ENCODE measurements around the gene GALNT17.

Gene GALNT17

DNA sequence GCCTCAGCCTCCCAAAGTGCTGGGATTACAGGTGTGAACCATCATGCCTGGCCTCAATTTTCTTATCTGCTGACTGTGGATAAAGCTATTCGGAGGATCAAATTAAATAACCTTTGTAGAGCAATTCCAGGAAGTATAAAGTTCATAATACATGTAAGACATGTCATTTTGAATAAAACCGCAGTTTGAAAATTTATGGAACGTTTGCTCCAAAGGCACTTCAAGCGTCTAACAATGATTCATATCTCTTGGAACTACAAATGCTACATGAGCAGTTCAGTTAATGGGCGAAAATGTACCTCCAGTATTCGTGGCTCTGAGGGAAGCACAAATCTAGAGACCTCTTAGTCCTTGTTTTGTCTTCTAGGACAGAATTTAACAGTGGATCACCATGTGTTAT lies 190.3 kb downstream of the GALNT17 start:
- H3K4me3 ChIP-seq (ENCODE audit: low read length) = no peak overlapping the region
- no peak overlapping the region for H2AFZ ChIP-seq (ENCODE audit: low read depth, low read length)
- no peaks in the 10 kb centered on the region for H3K27me3 ChIP-seq (ENCODE audit: insufficient read depth, low read length)
- H3K9me3 ChIP-seq (ENCODE audit: low read length) = peaks cover 10% of the 10 kb centered on the region
- peaks cover 27% of the 10 kb centered on the region for H3K4me1 ChIP-seq (ENCODE audit: insufficient read depth, low read length)
- no peaks in the 10 kb centered on the region for H3K36me3 ChIP-seq (ENCODE audit: insufficient read depth, low read length)

GRCh38 chr7:71323726-71324125 lies 191.8 kb downstream of the GALNT17 start:
- Histone ChIP-seq H3K36me3 (ENCODE audit: insufficient read depth, low read length) (no peaks in the 10 kb centered on the region), H3K4me1 (ENCODE audit: insufficient read depth, low read length) (peaks cover 40% of the 10 kb centered on the region), H3K4me3 (ENCODE audit: low read length) (no peak overlapping the region), H3K27me3 (ENCODE audit: insufficient read depth, low read length) (no peaks in the 10 kb centered on the region), H3K9me3 (ENCODE audit: low read length) (peaks cover 8% of the 10 kb centered on the region), H2AFZ (ENCODE audit: low read depth, low read length) (no peak overlapping the region)

DNA sequence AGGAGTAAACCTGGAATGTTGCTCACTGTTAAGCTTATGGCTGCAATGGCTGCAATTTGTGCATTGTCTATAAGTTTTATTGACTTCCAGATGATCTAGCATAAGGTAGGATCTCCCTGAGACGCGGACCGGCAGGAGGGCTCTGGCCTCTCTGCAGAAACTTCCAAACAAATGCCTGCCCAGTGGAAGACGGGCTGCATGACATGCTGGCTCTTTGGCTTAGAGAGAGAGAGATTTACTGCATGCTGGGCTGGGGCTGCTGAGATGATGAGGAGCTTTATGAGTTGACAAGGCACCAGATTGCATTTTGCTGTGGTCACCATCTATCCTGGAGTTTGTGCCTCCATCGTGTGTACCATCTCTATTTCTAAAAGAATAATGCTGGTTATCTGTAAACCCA lies 193.2 kb downstream of the GALNT17 start:
- H2AFZ ChIP-seq (ENCODE audit: low read depth, low read length) = no peak overlapping the region
- H3K4me3 ChIP-seq (ENCODE audit: low read length) = no peak overlapping the region
- peaks cover 44% of the 10 kb centered on the region for H3K4me1 ChIP-seq (ENCODE audit: insufficient read depth, low read length)
- H3K36me3 ChIP-seq (ENCODE audit: insufficient read depth, low read length) = no peaks in the 10 kb centered on the region
- no peaks in the 10 kb centered on the region for H3K27me3 ChIP-seq (ENCODE audit: insufficient read depth, low read length)
- peaks cover 7% of the 10 kb centered on the region for H3K9me3 ChIP-seq (ENCODE audit: low read length)

DNA sequence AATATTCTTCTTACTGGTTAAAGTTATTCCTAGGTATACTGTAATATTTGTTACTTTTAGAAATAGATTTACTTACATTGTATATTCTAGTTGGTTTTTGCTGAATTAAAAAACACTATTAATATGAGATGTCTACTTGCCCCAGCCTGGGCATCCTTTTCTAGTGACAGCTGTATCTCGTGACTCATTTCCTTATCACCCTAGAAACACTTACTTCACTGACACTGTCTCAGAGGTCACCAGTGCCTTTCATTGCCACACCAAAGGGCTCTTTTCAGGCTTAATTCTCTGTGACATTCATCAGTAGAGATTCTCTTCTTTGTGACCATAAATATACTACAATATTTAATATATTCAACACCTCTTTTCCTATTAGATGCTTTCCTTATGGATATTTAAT lies 194.7 kb downstream of the GALNT17 start:
- Histone ChIP-seq H3K9me3 (ENCODE audit: low read length) (peaks cover 7% of the 10 kb centered on the region), H3K36me3 (ENCODE audit: insufficient read depth, low read length) (no peaks in the 10 kb centered on the region)

DNA sequence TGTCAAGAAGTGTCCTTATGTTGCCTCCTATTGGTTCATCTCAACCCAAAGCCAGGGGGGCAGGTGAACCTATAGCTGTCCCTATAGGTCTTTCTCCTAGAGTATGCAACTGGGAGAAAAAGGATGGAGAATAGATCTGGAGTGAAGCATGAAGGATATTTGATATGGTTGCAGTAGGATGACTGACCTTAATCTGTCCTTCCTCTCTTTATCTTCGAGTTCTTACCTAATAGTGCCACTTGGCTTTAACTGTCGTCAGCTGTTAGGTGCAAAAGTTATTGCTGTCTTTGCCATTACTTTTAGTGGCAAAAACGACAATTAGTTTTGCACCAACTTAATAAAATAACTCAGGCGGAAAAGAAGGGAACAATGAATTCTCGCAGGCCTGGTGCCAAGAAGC lies 196.0 kb downstream of the GALNT17 start:
- no peaks in the 10 kb centered on the region for H3K36me3 ChIP-seq (ENCODE audit: insufficient read depth, low read length)
- H3K4me3 ChIP-seq (ENCODE audit: low read length) = no peak overlapping the region
- no peaks in the 10 kb centered on the region for H3K27me3 ChIP-seq (ENCODE audit: insufficient read depth, low read length)
- H2AFZ ChIP-seq (ENCODE audit: low read depth, low read length) = no peak overlapping the region
- peaks cover 2% of the 10 kb centered on the region for H3K9me3 ChIP-seq (ENCODE audit: low read length)
- H3K4me1 ChIP-seq (ENCODE audit: insufficient read depth, low read length) = peaks cover 44% of the 10 kb centered on the region

More for the DNA sequence above, 194.7 kb downstream of the GALNT17 start:
- Histone ChIP-seq H2AFZ (ENCODE audit: low read depth, low read length) (no peak overlapping the region), H3K4me3 (ENCODE audit: low read length) (no peak overlapping the region), H3K27me3 (ENCODE audit: insufficient read depth, low read length) (no peaks in the 10 kb centered on the region), H3K4me1 (ENCODE audit: insufficient read depth, low read length) (peaks cover 44% of the 10 kb centered on the region)

DNA sequence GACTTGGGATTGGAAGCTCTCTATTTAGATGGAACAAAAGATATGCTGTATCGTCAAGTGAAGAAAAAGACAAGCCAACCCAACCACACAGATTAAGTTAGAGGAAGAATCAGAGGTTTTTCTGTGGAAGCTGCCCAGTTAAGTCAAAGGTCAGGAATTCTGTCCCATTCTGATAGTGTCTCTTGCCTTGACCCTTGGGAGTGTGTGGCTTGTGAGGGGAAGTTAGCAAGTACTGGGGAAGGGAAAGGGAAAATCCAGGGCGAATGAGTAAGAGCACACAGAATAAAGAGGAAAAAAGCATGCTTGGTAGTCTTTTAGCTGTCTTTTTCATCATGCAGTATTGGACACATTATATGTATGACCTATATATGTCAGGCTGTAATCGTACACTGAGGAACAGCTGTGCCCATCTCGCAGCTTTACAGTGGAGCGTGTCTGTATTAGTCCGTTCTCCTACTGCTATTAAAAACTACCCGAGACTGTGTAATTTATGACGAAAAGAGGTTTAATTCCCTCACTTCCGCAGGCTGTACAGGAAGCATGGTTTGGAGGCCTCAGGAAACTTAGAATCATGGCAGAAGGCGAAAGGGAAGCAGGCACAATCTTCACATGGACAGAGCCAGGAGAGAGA lies 197.2 kb downstream of the GALNT17 start:
- H3K27me3 ChIP-seq (ENCODE audit: insufficient read depth, low read length) = no peaks in the 10 kb centered on the region
- no peak overlapping the region for H3K4me3 ChIP-seq (ENCODE audit: low read length)

DNA sequence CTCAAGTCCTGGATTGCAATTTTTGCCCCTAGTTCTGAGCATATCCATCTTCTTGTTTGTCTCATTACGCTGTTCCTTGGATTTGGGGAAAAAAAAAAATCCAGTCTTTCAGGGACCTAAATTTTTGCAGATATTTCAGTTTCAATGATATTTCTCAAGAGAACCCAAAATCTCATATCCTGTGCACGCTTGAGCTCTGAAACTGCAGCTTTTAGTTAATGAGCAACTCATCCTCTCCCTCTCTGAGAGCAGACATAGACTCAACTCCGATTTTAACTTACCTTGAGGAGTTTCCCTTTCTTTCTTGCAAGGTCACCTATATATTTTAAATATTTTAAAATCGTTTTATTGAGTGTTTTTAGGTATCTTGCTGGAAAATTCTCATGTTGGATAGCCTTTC lies 200.3 kb downstream of the GALNT17 start:
- Histone ChIP-seq H3K36me3 (ENCODE audit: insufficient read depth, low read length) (peaks cover 4% of the 10 kb centered on the region), H3K9me3 (ENCODE audit: low read length) (peaks cover 5% of the 10 kb centered on the region)

More for the DNA sequence above, 197.2 kb downstream of the GALNT17 start:
- H2AFZ ChIP-seq (ENCODE audit: low read depth, low read length) = no peak overlapping the region
- H3K4me1 ChIP-seq (ENCODE audit: insufficient read depth, low read length) = peaks cover 44% of the 10 kb centered on the region
- H3K36me3 ChIP-seq (ENCODE audit: insufficient read depth, low read length) = no peaks in the 10 kb centered on the region
- peaks cover 2% of the 10 kb centered on the region for H3K9me3 ChIP-seq (ENCODE audit: low read length)

DNA sequence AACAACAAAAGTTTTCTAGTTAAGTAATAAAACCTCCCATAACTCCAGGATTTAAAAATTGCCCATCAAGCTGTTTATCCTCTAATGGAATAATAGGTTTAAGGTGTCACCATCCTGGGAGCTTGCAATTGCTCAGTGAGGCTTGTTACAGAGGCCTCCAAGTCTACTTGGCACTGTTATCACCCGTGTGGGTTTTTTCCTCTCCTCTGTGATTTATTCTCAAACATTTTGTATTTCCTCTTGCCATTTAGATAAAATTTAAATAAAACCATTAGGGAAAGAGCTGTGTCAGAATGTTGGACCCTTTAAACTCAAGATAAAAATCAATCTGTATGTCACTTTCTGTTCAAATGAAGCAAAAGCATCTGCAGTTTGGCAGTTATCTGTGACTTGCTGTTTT lies 202.6 kb downstream of the GALNT17 start:
- H3K27me3 ChIP-seq (ENCODE audit: insufficient read depth, low read length) = no peaks in the 10 kb centered on the region
- H3K4me1 ChIP-seq (ENCODE audit: insufficient read depth, low read length) = peaks cover under 1% of the 10 kb centered on the region
- H3K9me3 ChIP-seq (ENCODE audit: low read length) = peaks cover 4% of the 10 kb centered on the region
- peaks cover 4% of the 10 kb centered on the region for H3K36me3 ChIP-seq (ENCODE audit: insufficient read depth, low read length)
- no peak overlapping the region for H3K4me3 ChIP-seq (ENCODE audit: low read length)
- H2AFZ ChIP-seq (ENCODE audit: low read depth, low read length) = no peak overlapping the region

More for the DNA sequence above, 200.3 kb downstream of the GALNT17 start:
- Histone ChIP-seq H3K4me1 (ENCODE audit: insufficient read depth, low read length) (peaks cover 20% of the 10 kb centered on the region), H3K27me3 (ENCODE audit: insufficient read depth, low read length) (no peaks in the 10 kb centered on the region), H2AFZ (ENCODE audit: low read depth, low read length) (no peak overlapping the region), H3K4me3 (ENCODE audit: low read length) (no peak overlapping the region)

DNA sequence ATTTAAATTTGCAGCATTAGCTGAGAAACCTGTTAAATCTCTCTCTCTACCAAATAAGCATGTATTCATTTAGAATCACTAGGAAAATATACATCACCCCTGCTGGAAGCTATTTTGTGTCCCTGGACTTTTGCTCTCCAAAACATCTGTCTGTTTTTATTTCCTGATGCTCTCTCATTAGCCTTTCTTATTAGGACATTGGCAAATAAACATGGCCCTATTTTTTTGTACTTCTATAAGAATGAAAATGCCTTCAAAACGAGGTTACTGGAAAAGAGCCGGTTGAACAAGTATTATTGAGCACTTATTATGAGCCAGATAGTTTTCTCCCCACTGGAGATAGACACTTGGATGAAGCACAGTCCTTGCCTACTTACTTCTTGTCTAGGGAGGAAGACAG lies 206.9 kb downstream of the GALNT17 start:
- H2AFZ ChIP-seq (ENCODE audit: low read depth, low read length) = no peak overlapping the region

GRCh38 chr7:71339924-71340323 lies 208.0 kb downstream of the GALNT17 start:
- Histone ChIP-seq H2AFZ (ENCODE audit: low read depth, low read length) (no peak overlapping the region), H3K4me1 (ENCODE audit: insufficient read depth, low read length) (peaks cover 8% of the 10 kb centered on the region), H3K27me3 (ENCODE audit: insufficient read depth, low read length) (no peaks in the 10 kb centered on the region), H3K36me3 (ENCODE audit: insufficient read depth, low read length) (peaks cover 6% of the 10 kb centered on the region), H3K9me3 (ENCODE audit: low read length) (peaks cover 9% of the 10 kb centered on the region), H3K4me3 (ENCODE audit: low read length) (no peak overlapping the region)

More for the DNA sequence above, 206.9 kb downstream of the GALNT17 start:
- Histone ChIP-seq H3K27me3 (ENCODE audit: insufficient read depth, low read length) (no peaks in the 10 kb centered on the region), H3K4me3 (ENCODE audit: low read length) (no peak overlapping the region), H3K4me1 (ENCODE audit: insufficient read depth, low read length) (peaks cover 7% of the 10 kb centered on the region), H3K36me3 (ENCODE audit: insufficient read depth, low read length) (peaks cover 6% of the 10 kb centered on the region), H3K9me3 (ENCODE audit: low read length) (peaks cover 9% of the 10 kb centered on the region)

DNA sequence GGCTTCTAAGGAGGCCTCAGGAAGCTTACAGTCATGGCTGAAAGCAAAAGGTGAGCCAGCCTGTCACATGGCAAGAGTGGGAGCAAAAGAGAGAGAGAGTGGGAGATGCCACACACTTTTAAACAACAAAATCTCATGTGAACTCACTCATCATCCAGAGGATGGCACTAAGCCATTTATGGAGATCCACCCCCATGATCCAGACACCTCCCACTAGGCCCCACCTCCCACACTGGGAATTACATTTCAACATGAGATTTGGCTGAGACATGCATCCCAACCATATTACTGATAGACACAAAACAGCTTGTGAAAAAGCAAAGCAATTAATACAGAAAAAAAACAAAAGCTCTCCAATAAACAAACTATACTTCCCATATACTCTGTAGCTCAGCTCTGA lies 210.3 kb downstream of the GALNT17 start:
- Histone ChIP-seq H3K4me3 (ENCODE audit: low read length) (no peak overlapping the region), H2AFZ (ENCODE audit: low read depth, low read length) (no peak overlapping the region), H3K4me1 (ENCODE audit: insufficient read depth, low read length) (peaks cover 15% of the 10 kb centered on the region), H3K27me3 (ENCODE audit: insufficient read depth, low read length) (no peaks in the 10 kb centered on the region), H3K9me3 (ENCODE audit: low read length) (peaks cover 5% of the 10 kb centered on the region), H3K36me3 (ENCODE audit: insufficient read depth, low read length) (peaks cover 2% of the 10 kb centered on the region)

GRCh38 chr7:71343039-71343438 lies 211.1 kb downstream of the GALNT17 start:
- Histone ChIP-seq H3K4me1 (ENCODE audit: insufficient read depth, low read length) (peaks cover 15% of the 10 kb centered on the region), H3K4me3 (ENCODE audit: low read length) (no peak overlapping the region), H2AFZ (ENCODE audit: low read depth, low read length) (no peak overlapping the region), H3K9me3 (ENCODE audit: low read length) (peaks cover 5% of the 10 kb centered on the region), H3K36me3 (ENCODE audit: insufficient read depth, low read length) (peaks cover 2% of the 10 kb centered on the region), H3K27me3 (ENCODE audit: insufficient read depth, low read length) (no peaks in the 10 kb centered on the region)

DNA sequence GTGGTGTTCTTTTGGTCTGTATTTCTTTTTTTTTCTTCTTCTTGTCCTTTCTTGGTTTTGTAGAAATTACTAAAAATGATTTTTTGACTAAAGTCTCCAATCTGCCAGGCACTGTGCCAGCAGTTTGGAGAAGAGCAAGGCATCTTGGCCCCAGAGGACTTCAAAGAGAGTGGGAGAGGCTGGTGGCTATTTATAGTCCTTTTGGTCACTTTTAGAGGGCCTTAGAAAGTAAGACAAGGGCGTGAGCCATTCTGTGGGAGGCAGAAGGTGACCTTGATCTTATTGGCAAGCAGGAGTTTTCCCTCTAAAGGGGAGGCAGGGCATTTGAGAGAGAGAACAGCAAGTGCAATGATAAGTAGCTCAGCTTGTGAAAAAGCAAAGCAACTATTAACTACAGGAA lies 211.9 kb downstream of the GALNT17 start:
- no peak overlapping the region for H3K4me3 ChIP-seq (ENCODE audit: low read length)
- H3K9me3 ChIP-seq (ENCODE audit: low read length) = peaks cover 5% of the 10 kb centered on the region
- H3K4me1 ChIP-seq (ENCODE audit: insufficient read depth, low read length) = peaks cover 20% of the 10 kb centered on the region
- H2AFZ ChIP-seq (ENCODE audit: low read depth, low read length) = no peak overlapping the region
- peaks cover 2% of the 10 kb centered on the region for H3K36me3 ChIP-seq (ENCODE audit: insufficient read depth, low read length)
- no peaks in the 10 kb centered on the region for H3K27me3 ChIP-seq (ENCODE audit: insufficient read depth, low read length)

Data from neuron (in vitro differentiated cells).